ENCODE results near the gene BAIAP2. TPM values are rescaled to one million over a fixed set of nuclear protein-coding genes. Genes with fewer than 3 reads are reported as not detected.

The BAIAP2 gene
- total RNA-seq, 1 experiment from 2014 or later = 57.7 TPM

- Histone ChIP-seq H3K27me3 (replicated peaks; ENCODE audit: control insufficient read depth, insufficient read depth, low read length) (no peaks in the 10 kb centered on the region), H3K9me3 (no peaks in the 10 kb centered on the region), H3K4me3 (ENCODE audit: low read depth, low read length) (no peak overlapping the region), H3K36me3 (ENCODE audit: control insufficient read depth, insufficient read depth, low read length) (peaks cover 1% of the 10 kb centered on the region; the same call in 1 of the 2 replicates), H3K4me1 (peaks cover 34% of the 10 kb centered on the region)
- TF ChIP-seq CTCF (IDR thresholded peaks at IDR 0.05; ENCODE audit: insufficient read depth in 1 of 2, low read depth in 1 of 2, low read length in 1 of 2, severe bottlenecking in 1 of 2, unreplicated experiment in 1 of 2) = no peak
- DNase-seq = no peak
- H3K4me1 Mint-ChIP-seq (ENCODE audit: low read depth, unreplicated experiment) = peaks cover 29% of the 10 kb centered on the region
- no peaks in the 10 kb centered on the region for H3K27me3 Mint-ChIP-seq (ENCODE audit: insufficient read depth, unreplicated experiment)
- H3K9me3 Mint-ChIP-seq (ENCODE audit: unreplicated experiment) = no peaks in the 10 kb centered on the region
- peaks cover 33% of the 10 kb centered on the region for H3K36me3 Mint-ChIP-seq (ENCODE audit: insufficient read depth, unreplicated experiment)
- intact Hi-C loops (cut with micrococcal nuclease; ENCODE audit: unreplicated experiment) = no loop called here
- ChIA-PET POLR2A (no interaction called here), CTCF (interaction anchor here (0.8 kb wide), 1 partner anchor 235 kb away, joined by 5 read pairs; no protein-coding TSS in a partner anchor)
- no peak overlapping the region for H3K4me3 Mint-ChIP-seq (ENCODE audit: unreplicated experiment)
- peak overlapping the region; percentile 20 for H3K27ac Mint-ChIP-seq (ENCODE audit: unreplicated experiment)
- no TSS peak for BruUV-seq (replicated peaks)
These were observed 13.9 kb downstream of the BAIAP2 start for GRCh38 chr17:81048827-81049371.

- Histone ChIP-seq H3K36me3 (ENCODE audit: control insufficient read depth, insufficient read depth, low read length) (peaks cover 1% of the 10 kb centered on the region; the same call in 1 of the 2 replicates), H3K4me3 (ENCODE audit: low read depth, low read length) (no peak overlapping the region), H3K9me3 (no peaks in the 10 kb centered on the region), H3K4me1 (peaks cover 29% of the 10 kb centered on the region), H3K27me3 (replicated peaks; ENCODE audit: control insufficient read depth, insufficient read depth, low read length) (no peaks in the 10 kb centered on the region)
- H3K9me3 Mint-ChIP-seq (ENCODE audit: unreplicated experiment) = no peaks in the 10 kb centered on the region
- no peak overlapping the region for H3K4me3 Mint-ChIP-seq (ENCODE audit: unreplicated experiment)
- H3K4me1 Mint-ChIP-seq (ENCODE audit: low read depth, unreplicated experiment) = peaks cover 23% of the 10 kb centered on the region
- no peak for TF ChIP-seq CTCF (IDR thresholded peaks at IDR 0.05; ENCODE audit: insufficient read depth in 1 of 2, low read depth in 1 of 2, low read length in 1 of 2, severe bottlenecking in 1 of 2, unreplicated experiment in 1 of 2)
- no TSS peak for BruUV-seq (replicated peaks)
- ChIA-PET CTCF (interaction anchor here (0.6 kb wide), 1 partner anchor 647 kb away, joined by 3 read pairs; no protein-coding TSS in a partner anchor), POLR2A (interaction anchor here (0.6 kb wide), 1 partner anchor 174 kb away, joined by 6 read pairs; no protein-coding TSS in a partner anchor)
- no peak for DNase-seq
- H3K27me3 Mint-ChIP-seq (ENCODE audit: insufficient read depth, unreplicated experiment) = no peaks in the 10 kb centered on the region
- intact Hi-C loops (cut with micrococcal nuclease; ENCODE audit: unreplicated experiment) = no loop called here
- peaks cover 27% of the 10 kb centered on the region for H3K36me3 Mint-ChIP-seq (ENCODE audit: insufficient read depth, unreplicated experiment)
- H3K27ac Mint-ChIP-seq (ENCODE audit: unreplicated experiment) = no peak overlapping the region
These were observed 14.5 kb downstream of the BAIAP2 start for GRCh38 chr17:81049372-81049911.

- POLR2A ChIA-PET = interaction anchor here (0.6 kb wide), 1 partner anchor 173 kb away, joined by 6 read pairs; no protein-coding TSS in a partner anchor
- H3K9me3 ChIP-seq = no peaks in the 10 kb centered on the region
- no peak overlapping the region for H3K27ac Mint-ChIP-seq (ENCODE audit: unreplicated experiment)
These were observed 15.1 kb downstream of the BAIAP2 start for GRCh38 chr17:81049973-81050551.

More at GRCh38 chr17:81049973-81050551, 15.1 kb downstream of the BAIAP2 start:
- CTCF ChIA-PET = interaction anchor here (0.6 kb wide), 1 partner anchor 648 kb away, joined by 3 read pairs; no protein-coding TSS in a partner anchor
- TF ChIP-seq CTCF (IDR thresholded peaks at IDR 0.05; ENCODE audit: insufficient read depth in 1 of 2, low read depth in 1 of 2, low read length in 1 of 2, severe bottlenecking in 1 of 2, unreplicated experiment in 1 of 2) = no peak
- no peak overlapping the region for H3K4me3 Mint-ChIP-seq (ENCODE audit: unreplicated experiment)
- H3K4me1 Mint-ChIP-seq (ENCODE audit: low read depth, unreplicated experiment) = peaks cover 17% of the 10 kb centered on the region
- no peaks in the 10 kb centered on the region for H3K27me3 Mint-ChIP-seq (ENCODE audit: insufficient read depth, unreplicated experiment)
- no peak overlapping the region for H3K4me3 ChIP-seq (ENCODE audit: low read depth, low read length)
- no peak for DNase-seq
- peaks cover 23% of the 10 kb centered on the region for H3K4me1 ChIP-seq
- no peaks in the 10 kb centered on the region for H3K9me3 Mint-ChIP-seq (ENCODE audit: unreplicated experiment)
- intact Hi-C loops (cut with micrococcal nuclease; ENCODE audit: unreplicated experiment) = no loop called here
- no TSS peak for BruUV-seq (replicated peaks)
- H3K36me3 ChIP-seq (ENCODE audit: control insufficient read depth, insufficient read depth, low read length) = peaks cover under 1% of the 10 kb centered on the region; the same call in 1 of the 2 replicates
- peaks cover 25% of the 10 kb centered on the region for H3K36me3 Mint-ChIP-seq (ENCODE audit: insufficient read depth, unreplicated experiment)
- no peaks in the 10 kb centered on the region for H3K27me3 ChIP-seq (replicated peaks; ENCODE audit: control insufficient read depth, insufficient read depth, low read length)

Data from Caco-2 (cell line).